A549 (cell line): ENCODE measurements around the gene ACBD4. TPM values are rescaled to one million over a fixed set of nuclear protein-coding genes. Genes with fewer than 3 reads are reported as not detected.

Source experiments
- CBX2 ChIP-seq: fragments of 200-600 bp; sonication (generic); IDR thresholded peaks from 2 replicates; pipeline ENCODE4 v1.6.1; 2016; ENCODE audit warnings: low read depth, mild to moderate bottlenecking, borderline replicate concordance
- CBX8 ChIP-seq: fragments of 200-600 bp; sonication (generic); IDR thresholded peaks from 2 replicates; pipeline ENCODE4 v1.6.1; 2016
- EHMT2 ChIP-seq: fragments of 200-600 bp; sonication (generic); IDR thresholded peaks from 2 replicates; pipeline ENCODE4 v1.6.1; 2016; ENCODE audit warnings: antibody characterized with exemption, low read depth, mild to moderate bottlenecking, moderate library complexity
- ESRRA ChIP-seq: fragments of 150-350 bp; IDR thresholded peaks from 2 replicates; pipeline ENCODE4 v1.6.1; 2014; ENCODE audit warnings: mild to moderate bottlenecking, low read length, borderline replicate concordance
- FOXS1 ChIP-seq: fragments of 250-450 bp; sonication (Bioruptor Pico); IDR thresholded peaks from 2 replicates; pipeline ENCODE4 v1.5.0; 2020; ENCODE audit warnings: mild to moderate bottlenecking, moderate library complexity
- GATA3 ChIP-seq: IDR thresholded peaks from 2 replicates; pipeline ENCODE4 v1.6.1; 2012; ENCODE audit warnings: borderline replicate concordance
- HEYL ChIP-seq: fragments of 250-450 bp; sonication (Bioruptor Pico); IDR thresholded peaks from 2 replicates; pipeline ENCODE4 v1.8.0; 2021; ENCODE audit warnings: mild to moderate bottlenecking, moderate library complexity
- MAZ ChIP-seq: fragments of 150-350 bp; IDR thresholded peaks from 2 replicates; pipeline ENCODE4 v1.6.1; 2014; ENCODE audit warnings: antibody characterized with exemption, low read depth, low read length, borderline replicate concordance
- NPAS2 ChIP-seq: fragments of 250-450 bp; sonication (Bioruptor Pico); IDR thresholded peaks from 2 replicates; pipeline ENCODE4 v1.8.0; 2022; ENCODE audit warnings: mild to moderate bottlenecking, moderate library complexity, borderline replicate concordance
- RAD21 ChIP-seq, 2 experiments: fragments of >200 bp in 1 of 2; sonication (Bioruptor Twin) in 1 of 2; formaldehyde crosslinking in 1 of 2; IDR thresholded peaks in 1 of 2; conservative IDR thresholded peaks in 1 of 2; 2 replicates in 1 of 2; 3 replicates in 1 of 2; pipeline ENCODE4 v1.6.1; 2012 to 2018; ENCODE audit warnings: inconsistent platforms in 1 of 2
- RARB ChIP-seq: fragments of 250-450 bp; sonication (Bioruptor Pico); IDR thresholded peaks from 2 replicates; pipeline ENCODE4 v1.8.0; 2021; ENCODE audit warnings: mild to moderate bottlenecking, moderate library complexity
- RNF2 ChIP-seq: fragments of 200-600 bp; sonication (generic); IDR thresholded peaks from 2 replicates; pipeline ENCODE4 v1.6.1; 2016; ENCODE audit warnings: low read depth, mild to moderate bottlenecking, antibody characterized with exemption, moderate library complexity, borderline replicate concordance
- SREBF2 ChIP-seq: fragments of 450-650 bp; IDR thresholded peaks from 2 replicates; pipeline ENCODE4 v1.6.1; 2014; ENCODE audit warnings: mild to moderate bottlenecking, moderate library complexity
- TP53 ChIP-seq: fragments of 250-450 bp; sonication (Bioruptor Pico); IDR thresholded peaks from 2 replicates; pipeline ENCODE4 v1.5.0; 2021; ENCODE audit warnings: mild to moderate bottlenecking, moderate library complexity
- polyA plus RNA-seq, 4 experiments: library from polyadenylated mRNA; depleted of rRNA in 3 of 4; stranded (reverse); fragments of >200 nt; fragmentation: RNase III in 1 of 4; extraction: RNeasy Plus Mini Kit Qiagen cat#74134 plus additional on column Dnase treatment in 1 of 4; gene quantifications; 2 replicates in 3 of 4; 3 replicates in 1 of 4; pipeline ENCODE4 v1.2.3, GENCODE V29; 2011 to 2017
- TF ChIP-seq, protein P1 (sequence below): fragments of 250-450 bp; sonication (Bioruptor Pico); IDR thresholded peaks from 2 replicates; pipeline ENCODE4 v1.5.0; 2021; ENCODE audit warnings: mild to moderate bottlenecking, moderate library complexity, borderline replicate concordance
- TF ChIP-seq, protein P2 (sequence below): fragments of 200-600 bp; sonication (generic); IDR thresholded peaks from 2 replicates; pipeline ENCODE4 v1.6.1; 2016; ENCODE audit warnings: antibody characterized with exemption, mild to moderate bottlenecking, moderate library complexity
- TF ChIP-seq, protein P3 (sequence below): fragments of 250-450 bp; sonication (Bioruptor Pico); IDR thresholded peaks from 2 replicates; pipeline ENCODE4 v1.5.0; 2020; ENCODE audit warnings: low read depth, mild to moderate bottlenecking, moderate library complexity
- TF ChIP-seq, protein P4 (sequence below): IDR thresholded peaks from 2 replicates; pipeline ENCODE4 v1.6.1; 2012
- TF ChIP-seq, protein P5 (sequence below): IDR thresholded peaks from 2 replicates; pipeline ENCODE4 v1.6.1; 2012
- TF ChIP-seq, protein P6 (sequence below): fragments of >200 bp; sonication (Bioruptor Twin); formaldehyde crosslinking; IDR thresholded peaks from 3 replicates; pipeline ENCODE4 v1.6.1; 2016

Gene ACBD4
- polyA plus RNA-seq, 2 of the 4 experiments (the other 2 are of a cell fraction): 11.4 to 13.7 TPM

DNA sequence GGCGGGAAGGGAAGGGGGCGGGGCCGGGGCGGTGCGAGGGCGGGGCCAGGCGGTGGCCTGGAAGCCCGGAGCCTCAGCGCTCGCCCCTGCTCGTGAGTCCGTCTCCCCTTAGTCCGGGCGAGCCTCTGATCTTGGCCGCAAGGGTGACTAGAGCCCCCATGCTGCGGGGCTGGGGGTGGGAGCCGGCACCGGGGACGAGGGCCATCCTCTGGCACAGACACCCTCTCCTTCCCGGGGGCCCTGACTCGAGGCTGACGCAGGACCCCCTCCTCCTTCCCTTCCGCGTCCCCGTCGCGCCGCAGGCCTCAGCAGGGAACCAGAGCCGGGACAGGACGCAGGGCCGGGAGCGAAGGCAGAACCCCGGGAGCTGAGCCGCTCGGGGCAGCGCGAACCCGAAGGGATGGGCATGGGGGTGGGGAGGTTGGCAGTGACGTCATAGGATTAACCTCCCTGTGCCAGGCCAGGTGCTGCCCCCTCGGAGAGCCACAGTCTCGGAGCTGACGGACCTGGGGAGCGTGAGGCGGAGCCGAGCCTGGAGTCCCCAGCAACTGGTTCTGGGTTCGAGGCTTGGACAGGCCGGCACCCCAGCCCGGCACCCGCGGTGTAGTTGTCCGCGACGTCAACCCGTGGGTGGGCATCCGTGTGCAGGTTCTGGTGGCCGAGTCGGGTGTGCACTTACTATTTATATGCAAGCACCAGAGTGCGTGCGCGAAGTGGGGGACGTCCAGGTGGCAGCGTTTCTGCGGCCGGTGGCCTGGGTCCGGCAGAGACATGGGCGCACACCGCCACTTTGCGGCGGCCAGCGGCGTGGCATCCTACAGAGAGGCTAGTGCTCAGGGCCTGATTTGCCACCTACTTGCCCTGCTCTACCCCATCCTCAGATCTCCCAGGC is 2.7 kb upstream of the ACBD4 start (continued):
- TF ChIP-seq, protein P1, sequence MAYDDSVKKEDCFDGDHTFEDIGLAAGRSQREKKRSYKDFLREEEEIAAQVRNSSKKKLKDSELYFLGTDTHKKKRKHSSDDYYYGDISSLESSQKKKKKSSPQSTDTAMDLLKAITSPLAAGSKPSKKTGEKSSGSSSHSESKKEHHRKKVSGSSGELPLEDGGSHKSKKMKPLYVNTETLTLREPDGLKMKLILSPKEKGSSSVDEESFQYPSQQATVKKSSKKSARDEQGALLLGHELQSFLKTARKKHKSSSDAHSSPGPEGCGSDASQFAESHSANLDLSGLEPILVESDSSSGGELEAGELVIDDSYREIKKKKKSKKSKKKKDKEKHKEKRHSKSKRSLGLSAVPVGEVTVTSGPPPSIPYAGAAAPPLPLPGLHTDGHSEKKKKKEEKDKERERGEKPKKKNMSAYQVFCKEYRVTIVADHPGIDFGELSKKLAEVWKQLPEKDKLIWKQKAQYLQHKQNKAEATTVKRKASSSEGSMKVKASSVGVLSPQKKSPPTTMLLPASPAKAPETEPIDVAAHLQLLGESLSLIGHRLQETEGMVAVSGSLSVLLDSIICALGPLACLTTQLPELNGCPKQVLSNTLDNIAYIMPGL (CRISPR knock-in tag): peak; percentile 57; the same call in 1 of the 2 replicates
- TF ChIP-seq CBX2 (no peak), RNF2 (no peak), FOXS1 (CRISPR knock-in tag) (no peak), HEYL (CRISPR knock-in tag) (no peak), SREBF2 (no peak), NPAS2 (no peak), ESRRA (no peak), GATA3 (0 out of 2 replicates have a peak, but pooled peaks have one; percentile 22), CBX8 (no peak), EHMT2 (no peak), RARB (CRISPR knock-in tag) (no peak), RAD21 (conservative IDR thresholded peaks at IDR 0.05 in 1 of 2, IDR thresholded peaks at IDR 0.05 in 1 of 2) (peak; percentile 96 to 98), TP53 (CRISPR knock-in tag) (no peak), MAZ (no peak)
- TF ChIP-seq, protein P2, sequence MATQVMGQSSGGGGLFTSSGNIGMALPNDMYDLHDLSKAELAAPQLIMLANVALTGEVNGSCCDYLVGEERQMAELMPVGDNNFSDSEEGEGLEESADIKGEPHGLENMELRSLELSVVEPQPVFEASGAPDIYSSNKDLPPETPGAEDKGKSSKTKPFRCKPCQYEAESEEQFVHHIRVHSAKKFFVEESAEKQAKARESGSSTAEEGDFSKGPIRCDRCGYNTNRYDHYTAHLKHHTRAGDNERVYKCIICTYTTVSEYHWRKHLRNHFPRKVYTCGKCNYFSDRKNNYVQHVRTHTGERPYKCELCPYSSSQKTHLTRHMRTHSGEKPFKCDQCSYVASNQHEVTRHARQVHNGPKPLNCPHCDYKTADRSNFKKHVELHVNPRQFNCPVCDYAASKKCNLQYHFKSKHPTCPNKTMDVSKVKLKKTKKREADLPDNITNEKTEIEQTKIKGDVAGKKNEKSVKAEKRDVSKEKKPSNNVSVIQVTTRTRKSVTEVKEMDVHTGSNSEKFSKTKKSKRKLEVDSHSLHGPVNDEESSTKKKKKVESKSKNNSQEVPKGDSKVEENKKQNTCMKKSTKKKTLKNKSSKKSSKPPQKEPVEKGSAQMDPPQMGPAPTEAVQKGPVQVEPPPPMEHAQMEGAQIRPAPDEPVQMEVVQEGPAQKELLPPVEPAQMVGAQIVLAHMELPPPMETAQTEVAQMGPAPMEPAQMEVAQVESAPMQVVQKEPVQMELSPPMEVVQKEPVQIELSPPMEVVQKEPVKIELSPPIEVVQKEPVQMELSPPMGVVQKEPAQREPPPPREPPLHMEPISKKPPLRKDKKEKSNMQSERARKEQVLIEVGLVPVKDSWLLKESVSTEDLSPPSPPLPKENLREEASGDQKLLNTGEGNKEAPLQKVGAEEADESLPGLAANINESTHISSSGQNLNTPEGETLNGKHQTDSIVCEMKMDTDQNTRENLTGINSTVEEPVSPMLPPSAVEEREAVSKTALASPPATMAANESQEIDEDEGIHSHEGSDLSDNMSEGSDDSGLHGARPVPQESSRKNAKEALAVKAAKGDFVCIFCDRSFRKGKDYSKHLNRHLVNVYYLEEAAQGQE: no peak
- TF ChIP-seq, protein P3, sequence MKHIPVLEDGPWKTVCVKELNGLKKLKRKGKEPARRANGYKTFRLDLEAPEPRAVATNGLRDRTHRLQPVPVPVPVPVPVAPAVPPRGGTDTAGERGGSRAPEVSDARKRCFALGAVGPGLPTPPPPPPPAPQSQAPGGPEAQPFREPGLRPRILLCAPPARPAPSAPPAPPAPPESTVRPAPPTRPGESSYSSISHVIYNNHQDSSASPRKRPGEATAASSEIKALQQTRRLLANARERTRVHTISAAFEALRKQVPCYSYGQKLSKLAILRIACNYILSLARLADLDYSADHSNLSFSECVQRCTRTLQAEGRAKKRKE (CRISPR knock-in tag): 0 out of 2 replicates have a peak, but pooled peaks have one; percentile 56
- TF ChIP-seq, protein P4, sequence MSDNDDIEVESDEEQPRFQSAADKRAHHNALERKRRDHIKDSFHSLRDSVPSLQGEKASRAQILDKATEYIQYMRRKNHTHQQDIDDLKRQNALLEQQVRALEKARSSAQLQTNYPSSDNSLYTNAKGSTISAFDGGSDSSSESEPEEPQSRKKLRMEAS: peak; percentile 71
- TF ChIP-seq, protein P5, sequence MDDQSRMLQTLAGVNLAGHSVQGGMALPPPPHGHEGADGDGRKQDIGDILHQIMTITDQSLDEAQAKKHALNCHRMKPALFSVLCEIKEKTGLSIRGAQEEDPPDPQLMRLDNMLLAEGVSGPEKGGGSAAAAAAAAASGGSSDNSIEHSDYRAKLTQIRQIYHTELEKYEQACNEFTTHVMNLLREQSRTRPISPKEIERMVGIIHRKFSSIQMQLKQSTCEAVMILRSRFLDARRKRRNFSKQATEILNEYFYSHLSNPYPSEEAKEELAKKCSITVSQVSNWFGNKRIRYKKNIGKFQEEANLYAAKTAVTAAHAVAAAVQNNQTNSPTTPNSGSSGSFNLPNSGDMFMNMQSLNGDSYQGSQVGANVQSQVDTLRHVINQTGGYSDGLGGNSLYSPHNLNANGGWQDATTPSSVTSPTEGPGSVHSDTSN: 0 out of 2 replicates have a peak, but pooled peaks have one; percentile 46
- TF ChIP-seq, protein P6, sequence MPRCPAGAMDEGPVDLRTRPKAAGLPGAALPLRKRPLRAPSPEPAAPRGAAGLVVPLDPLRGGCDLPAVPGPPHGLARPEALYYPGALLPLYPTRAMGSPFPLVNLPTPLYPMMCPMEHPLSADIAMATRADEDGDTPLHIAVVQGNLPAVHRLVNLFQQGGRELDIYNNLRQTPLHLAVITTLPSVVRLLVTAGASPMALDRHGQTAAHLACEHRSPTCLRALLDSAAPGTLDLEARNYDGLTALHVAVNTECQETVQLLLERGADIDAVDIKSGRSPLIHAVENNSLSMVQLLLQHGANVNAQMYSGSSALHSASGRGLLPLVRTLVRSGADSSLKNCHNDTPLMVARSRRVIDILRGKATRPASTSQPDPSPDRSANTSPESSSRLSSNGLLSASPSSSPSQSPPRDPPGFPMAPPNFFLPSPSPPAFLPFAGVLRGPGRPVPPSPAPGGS: peak; percentile 91; the same call in 2 of the 3 replicates
